HepG2 (cell line): ENCODE results near the gene BIRC7. TPM values are rescaled to one million over a fixed set of nuclear protein-coding genes. Genes with fewer than 3 reads are reported as not detected.
A peak's percentile ranks its signal among the peaks of the same experiment; 100 is the strongest.

Experiments
- ATAC-seq: fragments of 200-7000 bp; cut with Tn5 transposase; 3 replicates; pipeline ENCODE4 v1.9.1; 2020; ENCODE audit warnings: mild to moderate bottlenecking, moderate library complexity
- BruUV-seq: library from RNA; stranded (reverse); fragments of 400-500 nt; replicated peaks from 2 replicates; lab custom pipeline; 2021; lab: Mats Ljungman, UMichigan
- CTCF ChIA-PET: fragments of 300-600 bp; formaldehyde crosslinking; extraction: SDS; loops from one replicate; lab custom pipeline; 2021; ENCODE audit warnings: low total read pairs, inconsistent platforms, low intra/inter-chr PET ratio; lab: Yijun Ruan, JAX
- POLR2A ChIA-PET: fragments of 350-600 bp; sonication (Branson Sonifier 250); formaldehyde crosslinking; loops from one replicate; lab custom pipeline; 2020; ENCODE audit warnings: antibody characterized with exemption, inconsistent platforms; lab: Yijun Ruan, JAX
- DNase-seq: peaks from one replicate; pipeline ENCODE4 v3.0.0-alpha.2; 2015; ENCODE audit warnings: low spot score
- FAIRE-seq: peaks from 3 replicates; lab custom pipeline; 2011; peaks lifted over from hg19 to GRCh38; lab: Jason Lieb, UNC
- H2AFZ ChIP-seq: one replicate; pipeline ENCODE4 v1.6.1; 2011; ENCODE audit warnings: low read length, inconsistent platforms
- H3K27ac ChIP-seq: fragments of 300-600 bp; 3 replicates; pipeline ENCODE4 v1.8.0; 2011; ENCODE audit warnings: mixed run types, mild to moderate bottlenecking, mixed read lengths, low read length, inconsistent platforms; ENCODE audit not compliant: insufficient read depth; ENCODE audit errors: extremely low read length
- H3K27me3 ChIP-seq, 2 experiments: fragments of 200-600 bp in 1 of 2; 2 replicates in 1 of 2; 3 replicates in 1 of 2; pipeline versions ENCODE4 v1.6.0 to v1.8.0; 2011; ENCODE audit warnings: low read length in 2 of 2, mild to moderate bottlenecking in 2 of 2, moderate library complexity in 2 of 2, inconsistent platforms in 1 of 2; ENCODE audit not compliant: insufficient read depth in 2 of 2, control insufficient read depth in 1 of 2
- H3K36me3 ChIP-seq, 2 experiments: fragments of 200-600 bp in 1 of 2; replicated peaks in 1 of 2; 2 replicates in 1 of 2; 3 replicates in 1 of 2; pipeline versions ENCODE4 v1.5.1 to v1.8.0; 2011; ENCODE audit warnings: low read length in 2 of 2, inconsistent platforms in 1 of 2; ENCODE audit not compliant: insufficient read depth in 2 of 2, control insufficient read depth in 1 of 2
- H3K4me1 ChIP-seq: 2 replicates; pipeline ENCODE4 v1.5.1; 2012; ENCODE audit warnings: low read length, inconsistent platforms; ENCODE audit not compliant: insufficient read depth
- H3K4me2 ChIP-seq: 2 replicates; pipeline ENCODE4 v1.6.0; 2011; ENCODE audit warnings: low read depth, low read length, inconsistent platforms
- H3K4me3 ChIP-seq, 3 experiments: fragments of 200-600 bp in 1 of 3; sonication (generic), shearing (Covaris generic) in 1 of 3; replicated peaks in 1 of 3; 2 replicates each; pipeline ENCODE4 v1.5.1; 2011 to 2016; ENCODE audit warnings: low read length in 3 of 3, inconsistent platforms in 2 of 3, low read depth in 2 of 3, mild to moderate bottlenecking in 2 of 3, control low read depth in 1 of 3, mixed read lengths in 1 of 3; ENCODE audit not compliant: insufficient read depth in 1 of 3
- H3K79me2 ChIP-seq: one replicate; pipeline ENCODE4 v1.6.1; 2011; ENCODE audit warnings: low read length, inconsistent platforms; ENCODE audit not compliant: insufficient read depth
- H3K9ac ChIP-seq: 2 replicates; pipeline ENCODE4 v1.6.0; 2011; ENCODE audit warnings: mild to moderate bottlenecking, low read depth, low read length, inconsistent platforms; ENCODE audit not compliant: insufficient read depth
- H3K9me3 ChIP-seq: 2 replicates; pipeline ENCODE4 v1.5.1; 2012; ENCODE audit warnings: mild to moderate bottlenecking, low read length
- H4K20me1 ChIP-seq: 2 replicates; pipeline ENCODE4 v1.6.0; 2011; ENCODE audit warnings: inconsistent platforms, mild to moderate bottlenecking, low read length, moderate library complexity; ENCODE audit not compliant: insufficient read depth
- BCL6 ChIP-seq: IDR thresholded peaks from 2 replicates; pipeline ENCODE4 v1.6.1; 2016; ENCODE audit warnings: missing genetic modification reagents, missing compliant biosample characterization
- NR2F1 ChIP-seq, 2 experiments: fragments of 450-650 bp in 1 of 2; formaldehyde crosslinking in 1 of 2; IDR thresholded peaks; 2 replicates each; pipeline versions ENCODE4 v1.5.0 to v1.6.1; 2016 to 2020; ENCODE audit warnings: mild to moderate bottlenecking in 1 of 2, missing compliant biosample characterization in 1 of 2, missing genetic modification reagents in 1 of 2, moderate library complexity in 1 of 2
- NR2F6 ChIP-seq, 2 experiments: IDR thresholded peaks; 2 replicates each; pipeline ENCODE4 v1.6.1; 2016; ENCODE audit warnings: antibody characterized with exemption in 1 of 2, mild to moderate bottlenecking in 1 of 2
- RARA ChIP-seq: IDR thresholded peaks from 2 replicates; pipeline ENCODE4 v1.6.1; 2016; ENCODE audit warnings: missing genetic modification reagents, missing compliant biosample characterization
- RBM22 ChIP-seq: fragments of 200-400 bp; formaldehyde crosslinking; optimal IDR thresholded peaks from 2 replicates; pipeline ENCODE3; 2017; ENCODE audit warnings: mild to moderate bottlenecking, low read length, moderate library complexity
- ZBTB3 ChIP-seq: sonication (generic); formaldehyde crosslinking; IDR thresholded peaks from 2 replicates; pipeline ENCODE4 v1.4.0; 2020; ENCODE audit warnings: low read depth, mild to moderate bottlenecking, moderate library complexity, missing genetic modification reagents, borderline replicate concordance
- ZNF124 ChIP-seq: sonication (generic); formaldehyde crosslinking; IDR thresholded peaks from 2 replicates; pipeline ENCODE4 v1.4.0; 2020; ENCODE audit warnings: missing genetic modification reagents
- ZNF558 ChIP-seq: sonication (generic); formaldehyde crosslinking; IDR thresholded peaks from 2 replicates; pipeline ENCODE4 v1.9.0; 2022; ENCODE audit warnings: mild to moderate bottlenecking, missing genetic modification reagents, borderline replicate concordance
- ZNF792 ChIP-seq: IDR thresholded peaks from 2 replicates; pipeline ENCODE4 v1.6.1; 2016
- WGBS: methylation state at CpG from one replicate; pipeline ENCODE4 v1.1.6; 2017; ENCODE audit warnings: low lambda C conversion rate; 5-methylcytosine and 5-hydroxymethylcytosine counted together
- in situ Hi-C: cut with HindIII; loops from 2 replicates; pipeline ENCODE4 v1.10.0; 2017; ENCODE audit warnings: low pct_unique_long_range_greater_than_20kb; ENCODE audit not compliant: extremely low pct_ligation_motif_present
- intact Hi-C: fragments of 100-400 bp; cut with micrococcal nuclease; formaldehyde crosslinking; loops from one replicate; pipeline ENCODE4 v1.10.0; 2022; ENCODE audit not compliant: unreplicated experiment
- polyA plus RNA-seq, 8 experiments: library from polyadenylated mRNA; depleted of rRNA in 3 of 8; stranded (reverse) in 7 of 8; unstranded in 1 of 8; fragments of >200 nt; fragmentation: Illumina TruSeq in 4 of 8; extraction: Trizol in 4 of 8; gene quantifications; 2 replicates each; pipeline versions ENCODE4 v1.2.1 to v1.2.3, GENCODE V29; 2011 to 2016; ENCODE audit warnings: low read depth in 4 of 8, missing spikeins in 1 of 8, mixed read lengths in 1 of 8; ENCODE audit not compliant: insufficient read depth in 1 of 8
- total RNA-seq, 5 experiments: library from RNA; depleted of rRNA; stranded (reverse); fragments of >200 nt; fragmentation: Illumina TruSeq; extraction: Trizol; gene quantifications; 2 replicates each; pipeline ENCODE4 v1.2.3, GENCODE V29; 2016; ENCODE audit warnings: low read depth in 1 of 5
- TF ChIP-seq, protein P1 (sequence below): sonication (generic); formaldehyde crosslinking; IDR thresholded peaks from 2 replicates; pipeline ENCODE4 v1.5.1; 2020; ENCODE audit warnings: mild to moderate bottlenecking, missing genetic modification reagents, moderate library complexity
- TF ChIP-seq, protein P2 (sequence below): sonication (generic); formaldehyde crosslinking; IDR thresholded peaks from 2 replicates; pipeline ENCODE4 v1.5.0; 2020; ENCODE audit warnings: missing genetic modification reagents
- TF ChIP-seq, protein P3 (sequence below): sonication (generic); formaldehyde crosslinking; IDR thresholded peaks from 2 replicates; pipeline ENCODE4 v1.4.0; 2020; ENCODE audit warnings: missing genetic modification reagents
- TF ChIP-seq, protein P4 (sequence below): sonication (generic); formaldehyde crosslinking; IDR thresholded peaks from 2 replicates; pipeline ENCODE4 v1.4.0; 2020; ENCODE audit warnings: low read depth, missing genetic modification reagents

Gene BIRC7
- total and polyA plus RNA-seq, 2 of the 13 experiments (the other 11 are each of a cell fraction or from before 2014, with no cell fraction given): 0.27 to 5.1 TPM

DNA sequence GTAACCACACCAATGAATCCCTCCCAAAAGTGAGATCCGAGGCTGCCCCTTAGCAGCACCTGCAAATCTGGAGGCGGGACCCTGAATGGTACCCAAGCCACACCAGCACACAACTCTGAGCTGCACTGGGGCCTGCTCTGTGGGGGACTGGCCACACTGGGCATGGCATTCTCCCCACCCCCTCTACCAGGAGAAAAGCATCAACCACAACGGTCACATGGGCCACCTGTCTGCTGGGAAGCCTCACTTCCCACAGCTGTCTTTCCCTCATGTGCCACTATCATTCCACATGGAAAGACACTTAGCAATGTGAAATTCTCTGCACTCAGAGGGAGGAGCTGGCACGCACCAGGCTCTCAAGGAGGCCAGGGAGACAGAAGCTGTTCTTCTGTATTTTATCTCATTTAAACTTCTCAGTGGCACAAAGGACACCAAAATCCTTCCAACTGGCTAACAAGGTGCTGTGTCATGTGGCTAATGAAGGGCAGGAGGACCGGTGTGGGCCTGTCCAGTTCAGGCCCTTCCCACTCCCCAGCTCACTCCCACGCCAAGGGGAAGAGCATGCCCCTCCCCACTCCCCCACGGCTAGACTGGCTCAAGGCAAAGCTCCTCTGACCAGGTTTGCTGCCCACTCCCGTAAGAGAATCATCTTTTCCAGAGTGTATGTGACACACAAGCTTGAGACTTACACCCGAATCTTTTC, 38.8 kb upstream of the BIRC7 start (continued):
- TF ChIP-seq ZNF558 (0 out of 2 replicates have a peak, but pooled peaks have one; percentile 10), RBM22 (peak; percentile 61)
- TF ChIP-seq, protein P1, sequence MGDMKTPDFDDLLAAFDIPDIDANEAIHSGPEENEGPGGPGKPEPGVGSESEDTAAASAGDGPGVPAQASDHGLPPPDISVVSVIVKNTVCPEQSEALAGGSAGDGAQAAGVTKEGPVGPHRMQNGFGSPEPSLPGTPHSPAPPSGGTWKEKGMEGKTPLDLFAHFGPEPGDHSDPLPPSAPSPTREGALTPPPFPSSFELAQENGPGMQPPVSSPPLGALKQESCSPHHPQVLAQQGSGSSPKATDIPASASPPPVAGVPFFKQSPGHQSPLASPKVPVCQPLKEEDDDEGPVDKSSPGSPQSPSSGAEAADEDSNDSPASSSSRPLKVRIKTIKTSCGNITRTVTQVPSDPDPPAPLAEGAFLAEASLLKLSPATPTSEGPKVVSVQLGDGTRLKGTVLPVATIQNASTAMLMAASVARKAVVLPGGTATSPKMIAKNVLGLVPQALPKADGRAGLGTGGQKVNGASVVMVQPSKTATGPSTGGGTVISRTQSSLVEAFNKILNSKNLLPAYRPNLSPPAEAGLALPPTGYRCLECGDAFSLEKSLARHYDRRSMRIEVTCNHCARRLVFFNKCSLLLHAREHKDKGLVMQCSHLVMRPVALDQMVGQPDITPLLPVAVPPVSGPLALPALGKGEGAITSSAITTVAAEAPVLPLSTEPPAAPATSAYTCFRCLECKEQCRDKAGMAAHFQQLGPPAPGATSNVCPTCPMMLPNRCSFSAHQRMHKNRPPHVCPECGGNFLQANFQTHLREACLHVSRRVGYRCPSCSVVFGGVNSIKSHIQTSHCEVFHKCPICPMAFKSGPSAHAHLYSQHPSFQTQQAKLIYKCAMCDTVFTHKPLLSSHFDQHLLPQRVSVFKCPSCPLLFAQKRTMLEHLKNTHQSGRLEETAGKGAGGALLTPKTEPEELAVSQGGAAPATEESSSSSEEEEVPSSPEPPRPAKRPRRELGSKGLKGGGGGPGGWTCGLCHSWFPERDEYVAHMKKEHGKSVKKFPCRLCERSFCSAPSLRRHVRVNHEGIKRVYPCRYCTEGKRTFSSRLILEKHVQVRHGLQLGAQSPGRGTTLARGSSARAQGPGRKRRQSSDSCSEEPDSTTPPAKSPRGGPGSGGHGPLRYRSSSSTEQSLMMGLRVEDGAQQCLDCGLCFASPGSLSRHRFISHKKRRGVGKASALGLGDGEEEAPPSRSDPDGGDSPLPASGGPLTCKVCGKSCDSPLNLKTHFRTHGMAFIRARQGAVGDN (CRISPR knock-in tag): peak; percentile 15; the same call in 1 of the 2 replicates

DNA sequence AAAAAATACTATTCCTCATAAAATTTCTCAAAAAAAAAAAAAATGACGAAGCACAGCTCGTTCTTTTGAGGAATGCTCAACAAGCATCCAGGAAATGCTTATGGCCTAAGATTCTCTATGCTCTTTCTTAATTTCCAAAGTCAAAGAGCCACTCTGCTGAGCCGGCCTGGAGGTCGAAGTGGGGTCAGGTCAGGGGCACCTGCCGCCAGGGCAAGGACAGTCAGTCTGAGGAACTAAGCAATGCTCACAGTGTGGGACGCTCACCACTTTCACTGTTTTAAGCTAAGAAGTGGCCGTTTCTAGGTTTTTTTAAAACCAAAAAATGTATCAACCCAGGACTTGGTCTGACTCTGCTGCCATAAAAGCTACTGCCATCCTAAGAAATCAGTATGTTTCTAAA, 37.1 kb upstream of the BIRC7 start:
- no peak overlapping the region for H3K4me2 ChIP-seq
- ATAC-seq: no peak
- FAIRE-seq: no peak

More for the DNA sequence above, 37.1 kb upstream of the BIRC7 start:
- DNase-seq: no peak
- POLR2A ChIA-PET: interaction anchor here (1.1 kb wide), 1 partner anchor 16 kb away, joined by 3 read pairs; no protein-coding TSS in a partner anchor
- no peaks in the 10 kb centered on the region for H3K9me3 ChIP-seq
- CTCF ChIA-PET: no interaction called here
- H3K27me3 ChIP-seq: no peaks in the 10 kb centered on the region
- H3K79me2 ChIP-seq: peaks cover 52% of the 10 kb centered on the region
- H3K4me3 ChIP-seq: no peak overlapping the region
- TF ChIP-seq ZNF792 (CRISPR knock-in tag) (no peak), ZNF124 (CRISPR knock-in tag) (no peak), NR2F1 (CRISPR knock-in tag; IDR thresholded peaks at IDR 0.05) (peak; percentile 14 to 30; a peak in 1 of 4 replicates), NR2F6 (IDR thresholded peaks at IDR 0.05) (peak; percentile 38; the same call in 1 of the 2 replicates), NR2F6 (CRISPR knock-in tag; IDR thresholded peaks at IDR 0.05) (no peak), BCL6 (CRISPR knock-in tag) (0 out of 2 replicates have a peak, but pooled peaks have one; percentile 37), ZBTB3 (CRISPR knock-in tag) (no peak), RARA (CRISPR knock-in tag) (peak; percentile 57)
- TF ChIP-seq, protein P2, sequence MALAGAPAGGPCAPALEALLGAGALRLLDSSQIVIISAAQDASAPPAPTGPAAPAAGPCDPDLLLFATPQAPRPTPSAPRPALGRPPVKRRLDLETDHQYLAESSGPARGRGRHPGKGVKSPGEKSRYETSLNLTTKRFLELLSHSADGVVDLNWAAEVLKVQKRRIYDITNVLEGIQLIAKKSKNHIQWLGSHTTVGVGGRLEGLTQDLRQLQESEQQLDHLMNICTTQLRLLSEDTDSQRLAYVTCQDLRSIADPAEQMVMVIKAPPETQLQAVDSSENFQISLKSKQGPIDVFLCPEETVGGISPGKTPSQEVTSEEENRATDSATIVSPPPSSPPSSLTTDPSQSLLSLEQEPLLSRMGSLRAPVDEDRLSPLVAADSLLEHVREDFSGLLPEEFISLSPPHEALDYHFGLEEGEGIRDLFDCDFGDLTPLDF (CRISPR knock-in tag): no peak
- TF ChIP-seq, protein P3, sequence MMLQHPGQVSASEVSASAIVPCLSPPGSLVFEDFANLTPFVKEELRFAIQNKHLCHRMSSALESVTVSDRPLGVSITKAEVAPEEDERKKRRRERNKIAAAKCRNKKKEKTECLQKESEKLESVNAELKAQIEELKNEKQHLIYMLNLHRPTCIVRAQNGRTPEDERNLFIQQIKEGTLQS (CRISPR knock-in tag): no peak
- TF ChIP-seq, protein P4, sequence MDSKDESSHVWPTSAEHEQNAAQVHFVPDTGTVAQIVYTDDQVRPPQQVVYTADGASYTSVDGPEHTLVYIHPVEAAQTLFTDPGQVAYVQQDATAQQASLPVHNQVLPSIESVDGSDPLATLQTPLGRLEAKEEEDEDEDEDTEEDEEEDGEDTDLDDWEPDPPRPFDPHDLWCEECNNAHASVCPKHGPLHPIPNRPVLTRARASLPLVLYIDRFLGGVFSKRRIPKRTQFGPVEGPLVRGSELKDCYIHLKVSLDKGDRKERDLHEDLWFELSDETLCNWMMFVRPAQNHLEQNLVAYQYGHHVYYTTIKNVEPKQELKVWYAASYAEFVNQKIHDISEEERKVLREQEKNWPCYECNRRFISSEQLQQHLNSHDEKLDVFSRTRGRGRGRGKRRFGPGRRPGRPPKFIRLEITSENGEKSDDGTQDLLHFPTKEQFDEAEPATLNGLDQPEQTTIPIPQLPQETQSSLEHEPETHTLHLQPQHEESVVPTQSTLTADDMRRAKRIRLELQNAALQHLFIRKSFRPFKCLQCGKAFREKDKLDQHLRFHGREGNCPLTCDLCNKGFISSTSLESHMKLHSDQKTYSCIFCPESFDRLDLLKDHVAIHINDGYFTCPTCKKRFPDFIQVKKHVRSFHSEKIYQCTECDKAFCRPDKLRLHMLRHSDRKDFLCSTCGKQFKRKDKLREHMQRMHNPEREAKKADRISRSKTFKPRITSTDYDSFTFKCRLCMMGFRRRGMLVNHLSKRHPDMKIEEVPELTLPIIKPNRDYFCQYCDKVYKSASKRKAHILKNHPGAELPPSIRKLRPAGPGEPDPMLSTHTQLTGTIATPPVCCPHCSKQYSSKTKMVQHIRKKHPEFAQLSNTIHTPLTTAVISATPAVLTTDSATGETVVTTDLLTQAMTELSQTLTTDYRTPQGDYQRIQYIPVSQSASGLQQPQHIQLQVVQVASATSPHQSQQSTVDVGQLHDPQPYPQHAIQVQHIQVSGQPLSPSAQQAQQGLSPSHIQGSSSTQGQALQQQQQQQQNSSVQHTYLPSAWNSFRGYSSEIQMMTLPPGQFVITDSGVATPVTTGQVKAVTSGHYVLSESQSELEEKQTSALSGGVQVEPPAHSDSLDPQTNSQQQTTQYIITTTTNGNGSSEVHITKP (CRISPR knock-in tag): no peak
- TF ChIP-seq, all 625 proteins: peak for 4
- H4K20me1 ChIP-seq: peaks cover 75% of the 10 kb centered on the region
- H2AFZ ChIP-seq: no peak overlapping the region
- intact Hi-C loops (no loop called here), in situ Hi-C loops (no loop called here)
- H3K9ac ChIP-seq: no peak overlapping the region
- peaks cover 49 to 74% of the 10 kb centered on the region in 2 experiments for H3K36me3 ChIP-seq
- peaks cover 30% of the 10 kb centered on the region for H3K4me1 ChIP-seq
- 76% methylated on average over 7 of the region's 7 CpGs for WGBS
- no TSS peak for BruUV-seq
- no peak overlapping the region for H3K27ac ChIP-seq
